Stromal cell of bone marrow (primary cell): ENCODE results near the gene ARHGAP24.

Source experiments
- DNase-seq: peaks from one replicate; pipeline ENCODE4 v3.0.0-alpha.2; 2012; ENCODE audit warnings: low read depth

Gene ARHGAP24

GRCh38 chr4:85778632-85779131 lies 303.7 kb downstream of the ARHGAP24 start:
- DNase-seq, result no peak

- DNase-seq, result no peak
These were observed 304.2 kb downstream of the ARHGAP24 start for GRCh38 chr4:85779165-85779564.

- DNase-seq, result no peak
These were observed 305.7 kb downstream of the ARHGAP24 start for GRCh38 chr4:85780664-85781063.

GRCh38 chr4:85783483-85783882 lies 308.5 kb downstream of the ARHGAP24 start:
- peak; percentile 69 for DNase-seq

- DNase-seq, result no peak
These were observed 308.9 kb downstream of the ARHGAP24 start for GRCh38 chr4:85783900-85784299.

- no peak for DNase-seq
These were observed 309.4 kb downstream of the ARHGAP24 start for GRCh38 chr4:85784348-85784747.

GRCh38 chr4:85784947-85785346 lies 310.0 kb downstream of the ARHGAP24 start:
- no peak for DNase-seq

- DNase-seq, result peak; percentile 80
These were observed 312.2 kb downstream of the ARHGAP24 start for GRCh38 chr4:85787133-85787532.

GRCh38 chr4:85788604-85789003 lies 313.7 kb downstream of the ARHGAP24 start:
- no peak for DNase-seq

GRCh38 chr4:85789241-85789640 lies 314.3 kb downstream of the ARHGAP24 start:
- DNase-seq, result no peak

- DNase-seq, result peak; percentile 79
These were observed 315.6 kb downstream of the ARHGAP24 start for GRCh38 chr4:85790582-85790981.

GRCh38 chr4:85792376-85793232 lies 317.7 kb downstream of the ARHGAP24 start:
- no peak for DNase-seq

- DNase-seq, result no peak
These were observed 318.3 kb downstream of the ARHGAP24 start for GRCh38 chr4:85793233-85793585.

- no peak for DNase-seq
These were observed 323.2 kb downstream of the ARHGAP24 start for GRCh38 chr4:85798012-85798770.

GRCh38 chr4:85803856-85804255 lies 328.9 kb downstream of the ARHGAP24 start:
- no peak for DNase-seq

- no peak for DNase-seq
These were observed 330.9 kb downstream of the ARHGAP24 start for GRCh38 chr4:85805891-85806290.

- DNase-seq, result no peak
These were observed 331.4 kb downstream of the ARHGAP24 start for GRCh38 chr4:85806334-85806733.

- peak; percentile 91 for DNase-seq
These were observed 332.4 kb downstream of the ARHGAP24 start for GRCh38 chr4:85807247-85807950.

- DNase-seq, result no peak
These were observed 333.2 kb downstream of the ARHGAP24 start for GRCh38 chr4:85808104-85808503.

GRCh38 chr4:85808864-85809263 lies 333.9 kb downstream of the ARHGAP24 start:
- no peak for DNase-seq

GRCh38 chr4:85812776-85813175 lies 337.8 kb downstream of the ARHGAP24 start:
- no peak for DNase-seq

GRCh38 chr4:85815796-85816459 lies 341.0 kb downstream of the ARHGAP24 start:
- DNase-seq, result no peak
